Osteocyte (in vitro differentiated cells): Measurements from ENCODE around the gene TSHZ3. TPM values are rescaled to one million over a fixed set of nuclear protein-coding genes. Genes with fewer than 3 reads are reported as not detected.

Experiments
- DNase-seq: peaks from one replicate; pipeline ENCODE4 v3.0.0; 2021; ENCODE audit warnings: mixed read lengths; ENCODE audit not compliant: unreplicated experiment; ENCODE audit errors: extremely low spot score
- H3K27ac Mint-ChIP-seq: one replicate; pipeline ENCODE4 v1.8.0; 2021; ENCODE audit warnings: mild to moderate bottlenecking, mixed read lengths; ENCODE audit not compliant: unreplicated experiment
- H3K27me3 Mint-ChIP-seq: one replicate; pipeline ENCODE4 v1.8.0; 2021; ENCODE audit warnings: mixed read lengths; ENCODE audit not compliant: unreplicated experiment
- H3K36me3 Mint-ChIP-seq: one replicate; pipeline ENCODE4 v1.8.0; 2021; ENCODE audit warnings: mixed read lengths; ENCODE audit not compliant: unreplicated experiment
- H3K4me1 Mint-ChIP-seq: one replicate; pipeline ENCODE4 v1.8.0; 2021; ENCODE audit warnings: mixed read lengths; ENCODE audit not compliant: unreplicated experiment
- H3K4me3 Mint-ChIP-seq: one replicate; pipeline ENCODE4 v1.8.0; 2021; ENCODE audit warnings: mild to moderate bottlenecking, moderate library complexity, mixed read lengths; ENCODE audit not compliant: unreplicated experiment
- H3K9me3 Mint-ChIP-seq: one replicate; pipeline ENCODE4 v1.8.0; 2021; ENCODE audit warnings: mixed read lengths; ENCODE audit not compliant: unreplicated experiment
- CTCF ChIP-seq: fragments of 200-600 bp; sonication (generic); IDR thresholded peaks from 2 replicates; pipeline ENCODE4 v1.5.0; 2021; ENCODE audit warnings: antibody characterized with exemption, mild to moderate bottlenecking, moderate library complexity
- total RNA-seq: library from RNA; stranded (reverse); gene quantifications from 2 replicates; pipeline ENCODE4 v1.2.1, GENCODE V29; 2021

TSHZ3 gene
- total RNA-seq, 1 donor from 2014 or later: 10.7 TPM

- Mint-ChIP-seq H3K4me3 (no peak overlapping the region), H3K27ac (no peak overlapping the region), H3K9me3 (no peaks in the 10 kb centered on the region), H3K27me3 (no peaks in the 10 kb centered on the region), H3K4me1 (peaks cover 14% of the 10 kb centered on the region), H3K36me3 (no peaks in the 10 kb centered on the region)
- no peak for DNase-seq
- no peak for TF ChIP-seq CTCF
These were observed 95.6 kb downstream of the TSHZ3 start for GRCh38 chr19:31253526-31254179.

GRCh38 chr19:31252441-31252840 lies 96.8 kb downstream of the TSHZ3 start:
- Mint-ChIP-seq H3K4me1 (peaks cover 14% of the 10 kb centered on the region), H3K9me3 (no peaks in the 10 kb centered on the region), H3K36me3 (no peaks in the 10 kb centered on the region), H3K27me3 (no peaks in the 10 kb centered on the region), H3K27ac (no peak overlapping the region), H3K4me3 (no peak overlapping the region)
- no peak for TF ChIP-seq CTCF
- DNase-seq: no peak

- Mint-ChIP-seq H3K9me3 (no peaks in the 10 kb centered on the region), H3K27me3 (no peaks in the 10 kb centered on the region), H3K4me3 (no peak overlapping the region), H3K27ac (no peak overlapping the region), H3K36me3 (no peaks in the 10 kb centered on the region), H3K4me1 (peaks cover 8% of the 10 kb centered on the region)
- no peak for DNase-seq
- TF ChIP-seq CTCF: no peak
These were observed 100.0 kb downstream of the TSHZ3 start for GRCh38 chr19:31249217-31249616.

- Mint-ChIP-seq H3K4me1 (peaks cover 23% of the 10 kb centered on the region), H3K36me3 (no peaks in the 10 kb centered on the region), H3K9me3 (peaks cover 10% of the 10 kb centered on the region), H3K27ac (no peak overlapping the region), H3K27me3 (no peaks in the 10 kb centered on the region), H3K4me3 (no peak overlapping the region)
- TF ChIP-seq CTCF: no peak
- no peak for DNase-seq
These were observed 113.4 kb downstream of the TSHZ3 start for GRCh38 chr19:31235806-31236205.

- peak overlapping the region; percentile 73 for H3K27ac Mint-ChIP-seq
- no peak for DNase-seq
- TF ChIP-seq CTCF: no peak
- H3K4me1 Mint-ChIP-seq: peaks cover 23% of the 10 kb centered on the region
- no peaks in the 10 kb centered on the region for H3K36me3 Mint-ChIP-seq
- H3K27me3 Mint-ChIP-seq: no peaks in the 10 kb centered on the region
- peaks cover 5% of the 10 kb centered on the region for H3K9me3 Mint-ChIP-seq
- H3K4me3 Mint-ChIP-seq: no peak overlapping the region
These were observed 115.9 kb downstream of the TSHZ3 start for GRCh38 chr19:31233295-31233800.
